GM23248 (cell line): ENCODE results near the gene ZNF83.

ENCODE experiments used
- EZH2 ChIP-seq: fragments of 200-600 bp; sonication (generic); IDR thresholded peaks from 2 replicates; pipeline ENCODE4 v1.6.1; 2018; ENCODE audit warnings: antibody characterized with exemption, mild to moderate bottlenecking; ENCODE audit not compliant: insufficient read depth, poor library complexity, severe bottlenecking
- EZH2phosphoT487 ChIP-seq: fragments of 200-600 bp; sonication (generic); IDR thresholded peaks from 2 replicates; pipeline ENCODE4 v1.6.1; 2018; ENCODE audit warnings: antibody characterized with exemption, moderate library complexity, mild to moderate bottlenecking, low read depth; ENCODE audit not compliant: insufficient read depth

GRCh38 chr19:52640916-52641315 is 2.8 kb upstream of the ZNF83 start:
- TF ChIP-seq EZH2 (no peak), EZH2phosphoT487 (no peak)
